ENCODE data around the gene CFAP97.
A peak's percentile ranks its signal among the peaks of the same experiment; 100 is the strongest.
"Not testable (repeated sequence)": the region's sequence is repeated elsewhere in the genome, so short reads cannot be mapped to it uniquely, and the experiment has no call there.

The CFAP97 gene

DNA sequence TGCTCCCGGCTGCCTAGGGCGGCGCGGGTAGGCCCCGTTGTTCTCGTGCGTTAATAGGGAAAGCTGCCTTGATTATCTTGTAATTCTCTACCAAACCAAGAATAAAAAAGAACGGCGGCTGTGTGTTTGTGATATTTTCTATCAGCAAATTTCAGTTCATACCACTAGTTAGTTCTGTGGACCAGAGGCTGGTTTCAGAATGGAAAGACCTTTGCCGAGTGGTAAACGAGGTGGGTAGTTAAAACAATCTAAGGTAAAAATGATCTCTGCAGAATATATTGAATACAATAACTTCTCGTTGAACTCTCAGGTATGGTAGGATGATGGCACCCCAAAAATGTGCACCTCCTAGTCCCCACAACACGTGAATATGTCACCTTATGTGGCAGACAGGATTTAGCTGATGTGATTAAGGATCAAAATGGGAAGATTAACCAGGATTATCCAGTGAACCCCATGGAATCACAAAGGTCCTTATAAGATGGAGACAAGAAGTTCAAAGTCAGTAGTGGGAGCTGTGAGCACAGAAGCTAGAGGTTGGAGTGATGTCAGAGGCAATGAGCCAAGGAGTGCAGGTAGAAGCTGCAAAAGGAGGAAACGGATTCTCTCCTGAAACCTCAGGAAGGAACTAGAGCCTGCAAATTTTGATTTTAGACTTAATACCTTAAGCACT lies 574 bp upstream of the CFAP97 start:
- H3K27ac ChIP-seq (ENCODE audit: low read depth, low read length), result peak overlapping the region; percentile 77
- peaks cover 46% of the 10 kb centered on the region for H3K79me2 ChIP-seq (ENCODE audit: insufficient read depth, low read length)
- no peaks in the 10 kb centered on the region for H3K9me2 ChIP-seq (replicated peaks; ENCODE audit: insufficient read depth, low read length)
- no peaks in the 10 kb centered on the region for H4K20me1 ChIP-seq (ENCODE audit: low read depth, low read length)
- H3K9me3 ChIP-seq (ENCODE audit: insufficient read depth, low read length), result no peaks in the 10 kb centered on the region
- H3K36me3 ChIP-seq (ENCODE audit: low read length), result no peaks in the 10 kb centered on the region
- peak overlapping the region; percentile 99 for H3K4me2 ChIP-seq (ENCODE audit: low read depth, low read length, poor library complexity, severe bottlenecking)
- peak overlapping the region; percentile 81 for H3K9ac ChIP-seq (ENCODE audit: low read length)
- peak overlapping the region; percentile 67 for H3K4me3 ChIP-seq (ENCODE audit: insufficient read depth, low read length, poor library complexity, severe bottlenecking)
- TF ChIP-seq EZH2phosphoT487 (conservative IDR thresholded peaks at IDR 0.05; ENCODE audit: low read length), result no peak
- TF ChIP-seq, protein P1, sequence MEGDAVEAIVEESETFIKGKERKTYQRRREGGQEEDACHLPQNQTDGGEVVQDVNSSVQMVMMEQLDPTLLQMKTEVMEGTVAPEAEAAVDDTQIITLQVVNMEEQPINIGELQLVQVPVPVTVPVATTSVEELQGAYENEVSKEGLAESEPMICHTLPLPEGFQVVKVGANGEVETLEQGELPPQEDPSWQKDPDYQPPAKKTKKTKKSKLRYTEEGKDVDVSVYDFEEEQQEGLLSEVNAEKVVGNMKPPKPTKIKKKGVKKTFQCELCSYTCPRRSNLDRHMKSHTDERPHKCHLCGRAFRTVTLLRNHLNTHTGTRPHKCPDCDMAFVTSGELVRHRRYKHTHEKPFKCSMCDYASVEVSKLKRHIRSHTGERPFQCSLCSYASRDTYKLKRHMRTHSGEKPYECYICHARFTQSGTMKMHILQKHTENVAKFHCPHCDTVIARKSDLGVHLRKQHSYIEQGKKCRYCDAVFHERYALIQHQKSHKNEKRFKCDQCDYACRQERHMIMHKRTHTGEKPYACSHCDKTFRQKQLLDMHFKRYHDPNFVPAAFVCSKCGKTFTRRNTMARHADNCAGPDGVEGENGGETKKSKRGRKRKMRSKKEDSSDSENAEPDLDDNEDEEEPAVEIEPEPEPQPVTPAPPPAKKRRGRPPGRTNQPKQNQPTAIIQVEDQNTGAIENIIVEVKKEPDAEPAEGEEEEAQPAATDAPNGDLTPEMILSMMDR (IDR thresholded peaks at IDR 0.05; ENCODE audit: insufficient read depth, low read length, poor library complexity, severe bottlenecking), result no peak
- H2AFZ ChIP-seq (ENCODE audit: low read depth, low read length, severe bottlenecking), result peak overlapping the region; percentile 72
- no peaks in the 10 kb centered on the region for H3K27me3 ChIP-seq (ENCODE audit: low read length)
- peaks cover 26% of the 10 kb centered on the region for H3F3A ChIP-seq (ENCODE audit: insufficient read depth)

DNA sequence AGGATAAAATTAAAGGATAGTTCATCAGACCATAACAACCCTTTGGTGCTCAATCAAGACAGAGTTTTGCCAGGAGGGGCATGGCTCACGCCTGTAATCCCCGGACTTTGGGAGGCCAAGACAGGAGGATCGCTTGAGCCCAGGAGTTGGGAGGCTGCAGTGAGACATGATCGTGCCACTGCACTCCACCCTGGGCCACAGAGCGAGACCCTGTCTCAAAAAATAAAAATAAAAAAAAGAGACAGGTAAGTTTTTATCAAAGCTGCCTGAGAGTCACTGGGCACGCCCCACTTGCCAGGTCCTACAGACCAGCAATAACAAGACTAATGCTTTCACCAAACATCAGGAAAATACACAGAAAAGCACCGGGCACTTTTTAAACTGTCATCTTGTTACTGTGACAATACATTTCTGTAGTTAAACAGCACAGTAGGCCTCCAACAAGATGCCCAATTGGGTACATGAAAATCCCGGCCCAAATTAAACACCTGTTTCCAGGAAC lies 765 bp downstream of the CFAP97 start:
- Histone ChIP-seq H3K36me3 (ENCODE audit: low read length) (no peaks in the 10 kb centered on the region), H3K4me2 (ENCODE audit: low read depth, low read length, poor library complexity, severe bottlenecking) (peak overlapping the region; percentile 99), H3K9me2 (replicated peaks; ENCODE audit: insufficient read depth, low read length) (no peaks in the 10 kb centered on the region), H3K27ac (ENCODE audit: low read depth, low read length) (peak overlapping the region; percentile 77), H3K9me3 (ENCODE audit: insufficient read depth, low read length) (no peaks in the 10 kb centered on the region), H2AFZ (ENCODE audit: low read depth, low read length, severe bottlenecking) (peak overlapping the region; percentile 78), H3K27me3 (ENCODE audit: low read length) (no peaks in the 10 kb centered on the region), H3K9ac (ENCODE audit: low read length) (peak overlapping the region; percentile 81), H3K4me3 (ENCODE audit: insufficient read depth, low read length, poor library complexity, severe bottlenecking) (peak overlapping the region; percentile 67), H4K20me1 (ENCODE audit: low read depth, low read length) (no peaks in the 10 kb centered on the region), H3K79me2 (ENCODE audit: insufficient read depth, low read length) (peaks cover 47% of the 10 kb centered on the region), H3F3A (ENCODE audit: insufficient read depth) (peaks cover 22% of the 10 kb centered on the region)
- TF ChIP-seq, protein P1 (IDR thresholded peaks at IDR 0.05; ENCODE audit: insufficient read depth, low read length, poor library complexity, severe bottlenecking), result no peak
- no peak for TF ChIP-seq EZH2phosphoT487 (conservative IDR thresholded peaks at IDR 0.05; ENCODE audit: low read length)

DNA sequence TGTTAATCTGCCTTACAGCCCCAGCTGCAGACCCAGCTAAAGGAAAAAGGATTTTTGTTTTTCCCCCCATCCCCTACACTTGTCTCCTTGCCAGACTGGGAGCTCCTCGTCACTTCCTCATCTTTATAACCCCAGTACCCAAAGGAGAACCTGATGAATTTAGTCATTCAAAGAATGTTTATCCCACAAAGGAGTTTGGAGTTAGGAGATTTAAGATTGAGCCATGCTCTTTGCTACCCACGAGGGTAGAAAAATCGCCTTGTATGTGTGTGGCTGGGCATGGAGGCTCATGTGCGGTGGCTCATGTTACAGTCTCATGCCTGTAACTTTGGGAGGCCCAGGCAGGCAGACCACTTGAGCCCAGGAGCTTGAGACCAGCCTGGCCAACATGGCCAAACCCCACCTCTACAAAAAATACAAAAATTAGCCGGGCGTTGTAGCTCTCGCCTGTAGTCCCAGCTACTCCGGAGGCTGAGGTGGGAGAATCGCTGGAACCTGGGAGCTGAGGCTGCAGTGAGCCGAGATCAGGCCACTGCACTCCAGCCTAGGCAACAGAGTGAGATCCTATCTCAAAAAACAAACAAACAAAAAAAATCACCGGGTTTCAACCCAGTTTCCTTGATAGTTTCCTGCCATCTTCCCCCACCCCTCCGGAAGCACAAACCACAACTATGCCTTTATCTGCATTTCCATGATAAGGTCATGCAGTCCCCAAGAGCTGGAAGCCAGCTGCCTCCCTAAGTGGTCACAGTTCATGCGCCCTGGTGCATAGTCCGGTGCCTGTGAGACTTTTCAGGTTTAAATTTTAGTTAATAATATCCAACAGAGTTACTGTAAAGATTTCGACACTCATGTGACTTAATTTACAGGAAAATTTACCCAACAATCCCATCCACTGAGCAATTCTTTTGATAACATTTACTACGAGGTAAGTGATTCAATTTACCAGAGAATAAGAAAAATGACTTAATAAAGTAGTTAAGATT lies 1.5 kb downstream of the CFAP97 start:
- no peaks in the 10 kb centered on the region for H3K27me3 ChIP-seq (ENCODE audit: low read length)
- no peaks in the 10 kb centered on the region for H3K36me3 ChIP-seq (ENCODE audit: low read length)
- no peaks in the 10 kb centered on the region for H3K9me2 ChIP-seq (replicated peaks; ENCODE audit: insufficient read depth, low read length)
- TF ChIP-seq EZH2phosphoT487 (conservative IDR thresholded peaks at IDR 0.05; ENCODE audit: low read length), result no peak
- TF ChIP-seq, protein P1 (IDR thresholded peaks at IDR 0.05; ENCODE audit: insufficient read depth, low read length, poor library complexity, severe bottlenecking), result no peak
- no peaks in the 10 kb centered on the region for H3K9me3 ChIP-seq (ENCODE audit: insufficient read depth, low read length)
- H2AFZ ChIP-seq (ENCODE audit: low read depth, low read length, severe bottlenecking), result no peak overlapping the region
- peak overlapping the region; percentile 77 for H3K27ac ChIP-seq (ENCODE audit: low read depth, low read length)
- peak overlapping the region; percentile 81 for H3K9ac ChIP-seq (ENCODE audit: low read length)
- peak overlapping the region; percentile 67 for H3K4me3 ChIP-seq (ENCODE audit: insufficient read depth, low read length, poor library complexity, severe bottlenecking)
- H4K20me1 ChIP-seq (ENCODE audit: low read depth, low read length), result no peaks in the 10 kb centered on the region
- H3F3A ChIP-seq (ENCODE audit: insufficient read depth), result peaks cover 22% of the 10 kb centered on the region
- H3K4me2 ChIP-seq (ENCODE audit: low read depth, low read length, poor library complexity, severe bottlenecking), result peak overlapping the region; percentile 99
- H3K79me2 ChIP-seq (ENCODE audit: insufficient read depth, low read length), result peaks cover 55% of the 10 kb centered on the region

- not testable (repeated sequence) for H3K4me2 ChIP-seq (ENCODE audit: low read depth, low read length, poor library complexity, severe bottlenecking); H3K27me3 ChIP-seq (ENCODE audit: low read length)
Measured at GRCh38 chr4:185198189-185198588, 5.6 kb downstream of the CFAP97 start.

More at GRCh38 chr4:185198189-185198588, 5.6 kb downstream of the CFAP97 start:
- H2AFZ ChIP-seq (ENCODE audit: low read depth, low read length, severe bottlenecking); H3K9me3 ChIP-seq (ENCODE audit: insufficient read depth, low read length); H3K9me2 ChIP-seq (replicated peaks; ENCODE audit: insufficient read depth, low read length); H3K9ac ChIP-seq (ENCODE audit: low read length); H3K36me3 ChIP-seq (ENCODE audit: low read length); H4K20me1 ChIP-seq (ENCODE audit: low read depth, low read length); H3K4me3 ChIP-seq (ENCODE audit: insufficient read depth, low read length, poor library complexity, severe bottlenecking); H3K27ac ChIP-seq (ENCODE audit: low read depth, low read length): not testable (repeated sequence)
- Histone ChIP-seq H3F3A (ENCODE audit: insufficient read depth) (peaks cover 16% of the 10 kb centered on the region; the same call in 1 of the 2 replicates), H3K79me2 (ENCODE audit: insufficient read depth, low read length) (peaks cover 79% of the 10 kb centered on the region)

All from SU-DHL-6 (cell line).